ENCODE data around the gene DGKB.

DGKB gene

GRCh38 chr7:14385074-14385473 is 517.5 kb downstream of the DGKB start:
- DNase-seq (ENCODE audit: low read depth): peak; percentile 79

- no peak for DNase-seq (ENCODE audit: low read depth)
Measured at GRCh38 chr7:14381936-14382335, 520.6 kb downstream of the DGKB start.

DNA sequence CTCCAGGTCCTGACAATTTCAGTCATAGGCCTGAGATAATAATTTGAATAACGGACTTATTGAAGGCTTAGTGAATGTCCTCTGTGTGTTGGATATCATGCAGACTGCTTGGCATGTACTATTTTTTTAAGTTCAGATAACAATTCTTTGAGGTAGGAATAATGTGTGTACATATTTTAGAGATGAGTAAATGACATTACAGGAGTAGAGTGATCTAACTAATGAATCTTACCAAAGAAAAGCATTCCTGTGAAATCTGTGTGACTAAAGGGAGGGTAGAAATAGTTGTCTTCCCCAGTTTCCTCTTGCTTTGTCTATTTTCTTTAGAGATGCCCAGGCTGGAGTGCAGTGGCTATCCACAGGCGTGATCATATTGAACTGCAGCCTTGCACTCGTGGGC is 521.2 kb downstream of the DGKB start:
- peak; percentile 81 for DNase-seq (ENCODE audit: low read depth)

- DNase-seq (ENCODE audit: low read depth): peak; percentile 55
Measured at GRCh38 chr7:14380881-14381280, 521.7 kb downstream of the DGKB start.

DNA sequence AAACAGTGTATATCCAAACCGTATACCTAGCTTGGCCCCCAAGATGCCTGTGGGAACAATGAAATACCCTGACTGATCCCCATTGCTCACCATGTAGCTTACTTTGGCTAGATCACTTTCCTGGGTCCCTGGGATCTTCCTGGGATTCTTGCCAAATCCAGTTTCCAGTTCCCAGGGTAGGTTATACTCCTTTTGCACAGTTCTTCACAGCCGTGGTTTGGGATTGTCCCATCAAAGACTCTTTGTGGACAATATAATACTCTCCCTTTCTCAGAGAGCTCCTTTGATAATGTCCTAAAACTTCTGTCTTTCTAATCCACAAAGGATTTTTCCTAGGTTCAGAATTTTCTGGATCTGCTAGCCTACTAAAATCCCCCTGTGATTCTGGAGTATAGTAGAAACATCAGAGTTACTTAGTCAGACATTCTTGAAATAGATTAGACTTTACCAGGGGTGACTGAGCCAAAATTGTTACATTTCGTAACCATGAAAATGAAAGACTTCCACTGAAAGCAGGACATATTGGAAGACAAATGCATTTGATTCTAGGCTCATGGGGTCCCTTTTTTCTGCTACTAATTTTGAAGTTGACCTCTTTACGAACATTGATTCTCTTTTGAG is 524.8 kb downstream of the DGKB start:
- DNase-seq (ENCODE audit: low read depth): peak; percentile 89

DNA sequence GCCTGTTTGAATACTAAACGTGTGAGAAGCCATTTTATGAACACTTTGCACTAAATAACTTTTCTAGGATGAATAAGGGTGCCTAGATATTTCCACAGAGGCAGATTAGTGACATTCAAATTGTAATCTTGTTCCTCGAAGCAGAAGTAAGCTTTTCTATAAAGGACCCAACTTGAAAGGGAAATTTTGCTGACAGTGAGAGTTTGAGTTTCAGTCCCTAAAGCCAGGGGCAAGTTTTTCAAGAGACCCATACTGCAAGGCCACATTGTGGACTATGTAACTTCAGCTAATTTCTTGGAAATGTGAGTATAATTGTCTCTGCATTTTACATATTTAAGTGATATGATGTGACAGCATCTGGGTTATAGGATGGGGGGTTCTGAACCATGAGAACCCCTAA is 525.8 kb downstream of the DGKB start:
- DNase-seq (ENCODE audit: low read depth): no peak

DNA sequence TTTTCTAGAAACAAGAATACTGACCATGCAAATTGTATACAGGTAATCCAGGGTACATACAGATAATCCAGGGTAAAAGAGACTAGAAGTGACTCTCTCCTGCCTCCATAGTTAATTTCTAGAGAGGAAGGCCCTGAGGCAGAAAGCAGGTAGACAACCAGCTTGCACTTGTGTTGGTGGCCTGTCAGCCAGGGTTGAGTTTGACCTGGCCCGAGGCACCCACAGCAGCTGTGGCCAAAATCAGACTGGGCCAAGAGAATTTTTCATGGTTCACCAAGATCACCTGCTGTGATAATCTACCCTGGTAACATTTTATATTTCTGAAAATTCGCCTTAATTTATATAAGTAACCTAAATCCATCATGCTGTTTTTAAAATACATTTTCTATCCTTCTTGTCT is 526.6 kb downstream of the DGKB start:
- DNase-seq (ENCODE audit: low read depth): no peak

DNA sequence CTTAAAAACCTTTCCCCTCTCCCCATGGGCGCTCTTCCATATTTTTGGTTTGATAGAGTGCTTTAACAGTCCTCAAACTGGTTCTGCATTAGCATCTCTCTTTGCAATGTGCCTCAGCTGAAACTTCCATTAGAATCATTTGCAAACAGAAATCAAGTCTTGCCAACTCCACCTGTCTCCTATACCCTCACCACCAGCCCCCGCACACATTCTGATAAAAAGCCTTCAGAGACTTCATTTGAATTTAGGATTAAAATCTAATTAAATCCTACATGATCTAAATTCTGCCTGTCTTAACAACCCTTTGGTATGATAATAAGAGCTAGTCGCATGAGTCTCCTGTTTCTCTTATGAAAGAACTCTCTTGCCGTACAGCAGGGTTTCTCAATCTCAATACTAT is 528.2 kb downstream of the DGKB start:
- no peak for DNase-seq (ENCODE audit: low read depth)

DNA sequence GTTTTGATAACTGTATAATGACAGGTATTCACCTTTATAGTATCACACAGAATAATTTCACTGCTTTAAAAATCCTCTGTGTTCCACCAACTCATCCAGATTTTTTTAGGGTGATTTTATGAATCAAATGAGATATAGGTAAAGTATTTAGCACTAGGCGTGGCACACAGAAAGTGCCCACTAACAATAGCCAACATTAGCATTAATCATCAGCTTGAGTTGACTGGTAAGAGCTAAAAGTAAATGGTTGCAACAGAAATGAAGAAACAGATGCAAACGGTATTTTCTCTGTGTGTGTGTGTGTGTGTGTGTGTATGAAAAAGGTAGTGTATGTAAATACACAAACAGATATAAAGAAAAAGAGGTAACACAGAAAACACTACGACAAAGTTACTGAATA is 534.3 kb downstream of the DGKB start:
- DNase-seq (ENCODE audit: low read depth): peak; percentile 19

DNA sequence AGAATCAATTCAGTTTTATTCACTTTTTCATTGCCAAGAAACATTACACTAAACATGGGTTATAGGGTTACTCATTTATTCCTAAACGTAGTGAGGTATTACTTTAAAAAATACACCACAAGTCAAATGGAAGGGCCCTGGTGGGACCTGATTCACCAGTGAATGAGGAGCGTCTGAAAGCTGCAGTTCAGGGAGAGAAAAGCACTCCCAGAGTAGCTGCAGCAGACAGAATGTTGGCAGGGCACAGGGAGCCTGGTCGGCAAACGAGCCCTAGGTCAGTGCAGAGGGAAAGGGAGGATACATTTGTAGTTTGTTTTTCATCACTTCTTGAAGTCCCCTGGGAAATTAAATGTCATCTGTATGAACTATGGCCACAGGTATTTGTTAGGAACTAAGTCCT is 551.4 kb downstream of the DGKB start:
- DNase-seq (ENCODE audit: low read depth): peak; percentile 29

GRCh38 chr7:14341200-14341775 is 561.3 kb downstream of the DGKB start:
- no peak for DNase-seq (ENCODE audit: low read depth)

GRCh38 chr7:14340393-14341074 is 562.0 kb downstream of the DGKB start:
- DNase-seq (ENCODE audit: low read depth): no peak

DNA sequence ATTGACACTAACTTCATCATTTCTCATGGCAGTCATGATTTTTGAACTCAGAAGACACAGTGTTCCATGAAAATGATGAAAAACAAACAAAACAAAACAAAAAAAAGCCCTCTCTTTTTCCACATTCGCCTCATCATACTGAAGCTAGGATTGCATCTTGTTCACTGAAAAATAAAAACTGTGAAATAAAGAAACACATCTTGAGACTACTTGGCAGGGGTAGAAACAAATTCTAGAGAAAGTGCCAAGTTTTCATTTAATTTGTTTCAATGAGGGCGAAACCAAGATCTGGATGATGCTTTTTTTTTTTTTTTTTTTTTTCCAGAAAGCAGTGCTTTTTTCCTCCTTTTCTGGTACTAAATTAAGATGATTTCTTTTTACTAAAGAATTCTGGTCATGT is 562.7 kb downstream of the DGKB start:
- no peak for DNase-seq (ENCODE audit: low read depth)

- DNase-seq (ENCODE audit: low read depth): no peak
Measured at GRCh38 chr7:14336256-14336655, 566.3 kb downstream of the DGKB start.

- DNase-seq (ENCODE audit: low read depth): no peak
Measured at GRCh38 chr7:14332155-14332554, 570.4 kb downstream of the DGKB start.

DNA sequence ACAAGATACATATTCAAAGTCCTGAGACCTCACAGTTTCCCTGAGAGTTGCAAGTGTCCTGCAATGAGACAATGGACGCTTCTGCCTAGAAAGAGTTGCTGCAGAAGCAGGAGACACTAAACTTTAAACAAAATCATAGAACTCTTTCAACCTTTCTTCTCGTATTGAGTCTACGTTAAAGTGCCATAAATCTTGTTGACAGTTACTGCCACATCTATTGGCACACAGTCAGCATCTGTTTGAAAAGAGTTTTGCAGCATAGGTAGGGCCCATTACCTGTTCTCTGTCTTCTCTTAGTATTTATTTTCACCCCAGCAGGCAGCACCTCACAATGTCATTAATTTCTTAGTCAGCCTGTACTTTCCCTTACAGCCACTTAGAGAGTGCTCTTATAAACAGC is 577.8 kb downstream of the DGKB start:
- DNase-seq (ENCODE audit: low read depth): no peak

DNA sequence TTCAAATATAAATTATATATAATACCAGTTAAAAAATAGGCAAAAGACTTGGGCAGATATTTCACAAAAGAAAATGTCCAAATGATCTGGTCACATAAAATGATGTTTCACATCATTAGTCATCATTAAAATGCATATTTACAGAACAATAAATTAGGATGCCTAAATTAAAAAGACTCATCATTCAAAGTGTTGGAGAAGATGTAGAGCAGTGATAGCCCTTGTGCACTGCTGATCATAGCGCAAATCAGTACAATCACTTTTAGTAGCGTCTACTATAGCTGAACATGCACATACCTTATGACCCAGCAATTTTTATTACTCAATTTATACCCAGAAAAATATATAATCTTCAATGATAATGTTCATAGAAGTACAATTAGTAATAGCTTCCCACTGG is 579.8 kb downstream of the DGKB start:
- no peak for DNase-seq (ENCODE audit: low read depth)

DNA sequence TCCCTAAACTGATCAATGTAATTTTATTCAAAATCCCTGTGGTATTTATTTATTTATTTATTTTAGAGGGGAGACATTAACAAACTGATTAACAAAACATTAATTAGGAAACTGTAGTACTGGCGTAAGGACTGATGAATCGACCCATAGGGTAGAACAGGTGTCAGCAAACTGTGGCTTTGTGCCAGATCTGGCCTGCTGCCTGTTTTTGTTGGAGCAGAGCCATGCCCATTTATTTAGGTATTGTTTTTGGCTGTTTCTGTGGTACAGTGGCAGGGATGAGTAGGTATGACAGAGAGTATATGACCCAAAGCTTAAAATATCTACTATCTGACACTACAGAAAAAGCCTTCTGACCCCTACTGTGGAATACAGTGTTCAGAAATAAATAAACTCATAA is 580.6 kb downstream of the DGKB start:
- no peak for DNase-seq (ENCODE audit: low read depth)

DNA sequence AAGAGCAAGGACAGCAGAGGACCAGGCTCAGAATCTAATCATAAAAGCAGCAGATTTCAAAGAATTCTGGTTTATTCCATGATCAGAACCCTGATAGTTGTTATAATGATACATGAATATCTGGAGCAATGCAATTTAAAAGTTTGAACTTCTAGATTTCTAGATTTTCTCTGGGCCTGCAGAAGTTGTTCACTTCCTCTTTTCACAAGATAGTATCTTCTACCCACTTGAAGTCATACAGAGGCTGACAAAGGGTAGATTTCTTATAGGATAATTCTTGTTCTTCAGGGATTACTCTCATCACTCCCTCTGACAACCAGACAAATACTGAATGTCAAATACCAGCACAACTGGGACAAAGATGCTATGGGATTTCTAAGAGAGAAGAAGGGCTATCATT is 593.1 kb downstream of the DGKB start:
- no peak for DNase-seq (ENCODE audit: low read depth)

- peak; percentile 42 for DNase-seq (ENCODE audit: low read depth)
Measured at GRCh38 chr7:14305233-14305866, 597.2 kb downstream of the DGKB start.

DNA sequence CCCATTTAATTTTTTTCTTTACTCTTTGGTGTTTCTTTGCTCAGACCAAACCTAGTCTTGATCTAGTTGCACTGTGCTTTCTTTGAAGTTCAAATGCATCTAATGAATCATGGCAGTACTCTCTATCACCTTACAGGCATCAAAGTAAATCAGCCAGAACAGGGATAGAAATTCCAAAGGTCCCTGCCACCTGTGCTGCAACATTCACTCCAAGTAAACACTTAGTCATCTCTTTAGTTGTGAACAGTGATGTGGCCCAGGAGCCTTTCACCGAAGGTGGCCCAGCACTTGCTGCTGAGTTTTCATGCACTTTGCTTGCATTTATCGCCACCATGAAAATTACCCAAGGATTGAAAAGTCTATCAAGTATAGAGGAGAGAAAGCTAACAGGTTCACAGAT is 599.0 kb downstream of the DGKB start:
- no peak for DNase-seq (ENCODE audit: low read depth)

GRCh38 chr7:14294637-14295036 is 607.9 kb downstream of the DGKB start:
- peak; percentile 36 for DNase-seq (ENCODE audit: low read depth)

- no peak for DNase-seq (ENCODE audit: low read depth)
Measured at GRCh38 chr7:14293434-14293833, 609.1 kb downstream of the DGKB start.

Data from ELR (cell line).